GM18526 (cell line): ENCODE results near the gene ADGRF4.

Experiments
- POLR2A ChIP-seq: IDR thresholded peaks from 3 replicates; pipeline ENCODE4 v1.6.1; 2011; ENCODE audit not compliant: insufficient read length; ENCODE audit errors: extremely low read depth

ADGRF4 gene

DNA sequence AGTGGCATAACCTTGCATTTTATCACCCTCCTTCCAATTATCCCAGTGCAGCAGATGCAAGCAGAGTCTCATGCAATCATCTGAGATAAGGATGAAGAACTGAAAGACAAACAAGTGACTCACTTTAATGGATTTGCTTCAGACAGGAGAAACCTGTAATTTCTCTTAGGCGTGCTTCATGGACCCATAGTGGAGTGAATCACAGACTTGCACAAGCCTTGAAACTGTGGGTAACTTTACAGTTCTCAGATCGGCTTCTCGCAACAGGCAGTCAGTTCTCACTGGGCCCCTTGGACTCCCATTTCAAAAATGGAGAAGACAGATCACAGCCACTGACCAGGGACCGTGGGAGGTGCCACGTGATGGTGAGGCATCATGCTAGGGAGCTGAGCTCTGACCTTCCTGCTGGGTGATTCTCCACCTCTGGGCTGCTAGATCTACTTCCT is at the start of gene ADGRF4:
TSS of gene ADGRF4 (plus strand) at position 239 of the 446 bp plus-strand sequence. CDS start 8,666 bp downstream, outside the sequence.
- TF ChIP-seq POLR2A, result no peak

DNA sequence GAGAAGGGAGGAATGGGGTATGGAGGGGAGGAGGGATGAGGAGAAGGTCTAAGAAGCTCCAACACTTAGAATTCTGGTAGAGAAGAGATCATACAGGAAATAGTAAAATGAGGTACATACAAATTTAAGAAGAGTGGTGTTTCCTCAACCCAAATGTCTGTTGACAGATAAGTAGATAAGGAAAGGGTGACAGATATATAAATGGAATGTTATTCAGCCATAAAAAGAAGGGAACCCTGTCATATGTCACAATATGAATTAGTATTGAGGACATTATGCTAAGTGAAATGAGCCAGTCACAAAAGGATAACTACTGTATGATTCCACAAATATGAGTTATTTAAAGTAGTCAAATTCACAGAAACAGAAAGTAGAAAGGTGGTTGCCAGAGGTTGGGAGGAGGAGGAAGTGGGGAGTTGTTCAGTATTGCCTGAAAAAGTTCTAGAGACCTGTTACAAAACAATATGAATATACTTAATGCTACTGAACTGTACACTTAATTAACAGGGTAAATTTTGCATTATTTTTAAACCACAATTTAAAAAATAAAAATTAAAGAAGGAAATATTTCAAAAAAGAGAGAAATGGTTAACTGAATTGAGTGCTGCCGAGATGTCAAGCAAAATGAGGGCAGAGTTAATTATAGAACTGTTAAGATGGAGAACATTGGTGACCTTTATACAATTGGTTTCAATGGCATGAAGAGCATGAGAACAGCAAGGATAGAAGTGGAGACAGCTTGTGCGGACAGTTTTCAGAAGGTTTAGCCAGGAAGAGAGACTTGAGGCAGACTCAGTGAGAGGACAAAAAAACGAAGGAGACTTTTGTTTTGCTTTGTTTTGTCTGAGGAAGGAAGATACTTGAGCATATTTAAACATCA is 47.6 kb upstream of the ADGRF4 start:
- no peak for TF ChIP-seq POLR2A

- TF ChIP-seq POLR2A, result no peak
Observed at GRCh38 chr6:47651505-47651944, 46.9 kb upstream of the ADGRF4 start.

- no peak for TF ChIP-seq POLR2A
Observed at GRCh38 chr6:47653706-47654105, 44.7 kb upstream of the ADGRF4 start.

DNA sequence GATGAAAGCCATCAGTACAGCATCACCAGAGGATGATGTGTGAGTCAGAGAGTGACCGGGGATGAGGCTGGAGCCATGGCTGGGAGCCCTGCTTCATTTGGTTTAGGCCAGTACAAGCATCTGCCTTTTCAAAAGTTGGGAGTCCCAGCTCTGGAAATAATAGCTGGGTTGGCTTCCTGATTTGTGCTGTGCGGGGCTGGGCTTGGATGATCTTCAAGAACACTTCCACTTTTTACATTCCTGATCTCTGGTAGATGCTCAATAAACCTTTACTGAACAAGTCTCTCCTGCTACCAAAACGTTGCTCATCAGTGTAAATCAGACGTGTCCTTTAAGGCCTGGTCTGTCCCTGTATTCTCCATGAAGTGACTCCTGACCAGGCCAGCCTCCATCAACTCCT is 44.1 kb upstream of the ADGRF4 start:
- no peak for TF ChIP-seq POLR2A

DNA sequence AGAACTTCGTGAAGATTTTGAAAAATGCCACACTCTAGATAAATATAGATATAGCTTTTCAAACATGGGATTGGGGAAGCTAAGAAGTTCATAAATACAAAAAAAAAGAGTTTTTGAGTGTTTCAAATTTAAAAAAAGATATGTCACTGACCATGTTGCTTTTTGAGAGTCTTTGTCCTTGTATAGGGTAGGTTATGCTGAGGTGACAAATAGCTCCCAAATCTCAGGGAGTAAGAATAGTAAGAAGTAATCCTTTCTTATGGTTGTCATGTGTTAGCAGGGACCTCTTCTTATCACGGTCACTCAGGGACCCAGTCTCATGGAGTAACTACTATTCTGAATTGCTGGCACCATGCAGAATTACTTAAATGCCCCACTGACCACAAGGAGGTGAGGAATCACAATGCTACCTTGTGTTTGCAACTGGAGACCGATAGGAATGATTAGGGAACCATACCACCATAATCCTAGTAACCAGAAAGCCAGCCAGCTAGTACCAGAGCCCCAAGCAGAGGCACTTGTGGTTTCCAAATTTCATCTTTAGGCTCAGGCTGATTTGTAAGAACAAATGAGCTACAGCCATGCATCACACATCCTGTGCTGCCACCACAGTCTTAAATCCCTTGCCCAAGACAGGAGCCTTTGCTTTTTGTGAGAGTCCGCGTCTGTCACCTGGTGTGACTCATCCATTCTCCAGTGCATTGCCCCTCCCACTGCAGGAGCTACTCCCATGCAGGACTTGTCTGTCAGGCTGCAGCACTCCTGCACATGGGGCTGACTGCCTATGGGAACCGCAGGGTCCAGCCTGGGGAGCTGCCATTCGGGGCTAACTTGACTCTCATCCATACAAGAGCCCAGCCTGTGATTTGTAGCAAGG is 42.4 kb upstream of the ADGRF4 start:
- TF ChIP-seq POLR2A, result no peak

- no peak for TF ChIP-seq POLR2A
Observed at GRCh38 chr6:47661960-47662359, 36.4 kb upstream of the ADGRF4 start.

DNA sequence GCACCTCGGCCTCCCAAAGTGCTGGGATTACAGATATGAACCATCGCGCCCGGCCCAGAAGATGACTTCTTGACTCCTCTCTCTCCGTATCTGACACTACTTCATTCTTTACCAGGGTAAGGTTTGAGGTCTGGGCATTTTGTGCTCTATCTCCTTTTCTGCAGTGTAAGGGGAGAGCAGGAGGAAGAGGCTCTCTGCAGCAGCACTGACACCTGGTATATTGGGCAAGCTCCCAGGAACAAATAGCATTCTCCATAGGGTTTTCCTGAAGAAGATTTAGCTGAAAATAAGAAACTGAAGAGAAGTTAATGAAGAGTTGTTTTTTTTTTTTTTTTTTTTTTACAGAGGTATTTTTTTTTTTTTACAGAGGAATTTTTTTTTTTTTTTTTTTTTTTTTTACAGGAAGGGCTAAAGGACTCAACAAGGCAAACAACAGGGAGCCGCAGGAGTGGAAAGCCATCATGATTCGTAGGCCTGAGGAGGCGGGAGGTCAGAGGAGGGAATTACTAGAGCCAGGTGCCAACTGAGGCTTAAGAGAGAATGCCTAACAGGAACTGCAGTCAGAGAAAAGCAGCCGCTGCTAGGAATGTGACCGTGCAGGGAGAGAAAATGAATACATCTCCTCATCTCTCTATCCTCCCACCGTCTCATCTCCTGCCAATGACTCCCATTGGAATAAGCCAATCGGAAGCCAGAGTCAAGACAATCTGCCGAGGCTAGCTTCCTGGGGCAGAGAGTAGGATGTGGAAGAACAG is 34.7 kb upstream of the ADGRF4 start:
- no peak for TF ChIP-seq POLR2A

- TF ChIP-seq POLR2A, result no peak
Observed at GRCh38 chr6:47665112-47665511, 33.3 kb upstream of the ADGRF4 start.

DNA sequence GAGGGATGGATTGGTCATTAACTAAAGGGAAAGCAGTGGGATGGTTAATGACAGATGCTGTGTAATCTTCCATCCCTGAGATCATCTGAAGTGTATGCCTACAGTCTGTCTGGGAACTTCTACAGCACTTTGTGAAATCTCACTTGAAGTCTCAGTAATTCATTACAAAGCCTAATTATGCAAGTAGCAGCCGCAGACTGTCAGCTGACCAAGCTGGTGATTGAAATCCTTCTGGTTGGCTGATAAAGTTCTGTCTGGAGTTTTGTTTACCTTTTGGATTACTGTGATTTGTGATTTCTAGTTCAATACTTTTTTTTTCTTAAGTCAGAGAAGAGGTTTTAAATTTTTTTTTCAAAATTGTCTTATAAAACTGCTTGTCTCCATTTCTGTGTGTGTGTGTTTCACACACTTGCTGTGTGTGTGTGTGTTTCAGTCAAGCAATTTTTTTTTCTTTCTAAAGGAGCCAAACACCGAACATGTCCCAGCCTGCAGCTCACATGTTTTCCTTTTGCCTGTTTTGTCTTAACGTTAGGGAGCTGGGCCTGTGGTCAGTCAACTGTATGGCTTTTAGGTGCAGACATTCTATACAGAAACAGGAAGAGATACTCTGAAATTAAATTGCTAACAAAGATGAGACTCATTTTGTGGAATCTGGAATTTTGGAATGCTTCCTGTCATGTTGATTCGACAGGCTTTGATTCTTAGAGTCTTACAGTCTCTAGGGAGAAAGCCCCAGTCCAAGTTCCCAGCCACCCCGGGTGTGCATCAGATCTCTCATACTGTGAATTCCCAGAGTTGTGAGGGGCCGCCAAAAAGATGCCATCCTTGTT is 28.5 kb upstream of the ADGRF4 start:
- TF ChIP-seq POLR2A, result no peak

GRCh38 chr6:47670851-47671250 is 27.5 kb upstream of the ADGRF4 start:
- no peak for TF ChIP-seq POLR2A

DNA sequence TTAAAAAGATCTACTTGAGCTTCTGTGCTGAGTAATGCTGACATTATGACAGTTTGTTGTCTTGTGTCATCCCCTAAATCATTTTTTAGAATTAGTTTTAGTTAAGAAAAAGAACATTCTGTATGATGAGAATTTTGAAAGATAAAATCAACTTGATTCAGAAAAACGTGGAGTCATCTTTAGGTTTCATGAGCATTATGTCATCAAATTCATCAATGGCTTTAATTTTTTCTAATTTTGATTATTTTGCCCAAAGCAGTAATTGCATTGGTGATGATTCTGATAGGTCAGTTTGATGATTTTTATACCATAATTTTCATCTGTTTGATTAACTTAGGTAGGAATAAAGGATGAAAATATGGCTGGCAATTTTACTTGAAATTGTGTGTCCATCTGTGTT is 26.6 kb upstream of the ADGRF4 start:
- TF ChIP-seq POLR2A, result no peak

- TF ChIP-seq POLR2A, result no peak
Observed at GRCh38 chr6:47672816-47673215, 25.6 kb upstream of the ADGRF4 start.

- TF ChIP-seq POLR2A, result no peak
Observed at GRCh38 chr6:47674673-47675072, 23.7 kb upstream of the ADGRF4 start.
